Daoy (cell line): ENCODE results near the gene IL12B. TPM values are rescaled to one million over a fixed set of nuclear protein-coding genes. Genes with fewer than 3 reads are reported as not detected.
"Not testable (repeated sequence)": the region's sequence is repeated elsewhere in the genome, so short reads cannot be mapped to it uniquely, and the experiment has no call there.

Source experiments
- DNase-seq: peaks from one replicate; pipeline ENCODE4 v3.0.0-alpha.2; 2015; ENCODE audit warnings: low read depth
- total RNA-seq: library from RNA; depleted of rRNA; stranded (reverse); fragments of >200 nt; shearing (Covaris generic); gene quantifications from 2 replicates; pipeline ENCODE4 v1.2.3, GENCODE V29; 2014; rRNA removed

IL12B gene
- total RNA-seq, result 0.06 TPM in 1 of 2 replicates, not detected in the other

GRCh38 chr5:159330131-159330800, at the start of gene IL12B:
IL12B (minus strand) TSS chr5:159330487; CDS start chr5:159326782, 3,705 bp downstream.
- DNase-seq, result peak; percentile 30

- no peak for DNase-seq
Measured at GRCh38 chr5:159377653-159378052, 47.4 kb upstream of the IL12B start.

DNA sequence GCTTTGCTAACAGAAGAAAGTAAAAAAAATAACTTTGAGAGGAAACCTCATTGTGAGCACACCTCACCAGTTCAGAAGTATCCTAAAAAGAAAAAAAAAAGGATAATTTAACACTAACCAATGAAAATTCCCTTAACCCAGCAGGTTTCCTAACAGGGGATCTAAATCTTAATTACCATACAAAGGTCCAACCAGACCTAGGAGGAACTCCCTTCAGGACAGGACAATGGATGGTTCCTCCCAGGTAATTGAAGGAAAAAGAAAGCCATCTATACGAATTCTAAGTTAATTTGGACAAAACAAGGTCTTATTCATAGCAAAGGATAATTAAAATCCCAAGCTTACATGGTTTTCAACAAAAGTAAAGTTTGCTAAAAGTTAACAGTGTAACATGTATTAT, 37.6 kb upstream of the IL12B start:
- DNase-seq, result not testable (repeated sequence)

- DNase-seq, result not testable (repeated sequence)
Measured at GRCh38 chr5:159366776-159367175, 36.5 kb upstream of the IL12B start.

- no peak for DNase-seq
Measured at GRCh38 chr5:159362220-159362619, 31.9 kb upstream of the IL12B start.

DNA sequence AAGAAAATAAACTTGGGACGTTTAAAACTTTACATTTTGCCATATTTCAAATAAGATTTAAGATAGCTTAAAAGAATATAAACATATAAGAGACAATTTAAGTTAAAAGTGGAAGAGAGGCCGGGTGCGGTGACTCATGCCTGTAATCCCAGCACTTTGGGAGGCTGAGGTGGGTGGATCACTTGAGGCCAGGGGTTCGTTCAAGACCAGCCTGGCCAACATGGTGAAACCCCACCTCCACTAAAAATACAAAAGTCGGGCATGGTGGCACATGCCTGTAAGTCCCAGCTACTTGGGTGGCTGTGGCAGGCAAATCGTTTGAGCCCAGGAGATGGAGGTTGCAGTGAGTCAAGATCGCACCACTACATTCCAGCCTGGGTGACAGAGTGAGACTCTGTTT, 29.6 kb upstream of the IL12B start:
- DNase-seq, result not testable (repeated sequence)

DNA sequence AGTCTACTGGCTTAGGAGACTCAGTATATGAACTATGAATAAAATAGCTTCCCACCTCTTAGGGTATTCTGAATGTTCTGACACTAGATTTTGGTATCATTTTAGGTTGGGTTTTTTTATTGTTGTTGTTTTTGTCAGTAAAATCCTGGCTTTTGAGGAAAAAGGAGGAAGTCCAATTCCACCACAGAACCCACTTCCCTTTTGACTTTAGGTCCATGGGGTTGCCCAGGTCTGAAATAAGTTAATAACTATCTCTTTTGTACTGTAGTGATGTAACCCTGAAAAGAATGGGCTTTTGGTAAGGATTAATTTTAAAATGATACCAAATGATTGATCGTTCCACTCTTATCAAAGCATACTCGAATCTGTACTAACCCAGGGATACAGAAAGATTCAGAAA, 29.1 kb upstream of the IL12B start:
- no peak for DNase-seq

GRCh38 chr5:159353661-159354252, 23.5 kb upstream of the IL12B start:
- DNase-seq, result no peak

DNA sequence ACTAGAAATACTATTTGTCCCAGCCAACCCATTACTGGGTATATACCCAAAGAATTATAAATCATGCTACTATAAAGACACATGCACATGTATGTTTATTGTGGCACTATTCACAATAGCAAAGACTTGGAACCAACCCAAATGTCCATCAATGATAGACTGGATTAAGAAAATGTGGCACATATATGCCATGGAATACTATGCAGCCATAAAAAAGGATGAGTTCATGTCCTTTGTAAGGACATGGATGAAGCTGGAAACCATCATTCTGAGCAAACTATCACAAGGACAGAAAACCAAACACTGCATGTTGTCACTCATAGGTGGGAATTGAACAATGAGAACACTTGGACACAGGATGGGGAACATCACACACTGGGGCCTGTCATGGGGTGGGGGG, 20.4 kb upstream of the IL12B start:
- not testable (repeated sequence) for DNase-seq

DNA sequence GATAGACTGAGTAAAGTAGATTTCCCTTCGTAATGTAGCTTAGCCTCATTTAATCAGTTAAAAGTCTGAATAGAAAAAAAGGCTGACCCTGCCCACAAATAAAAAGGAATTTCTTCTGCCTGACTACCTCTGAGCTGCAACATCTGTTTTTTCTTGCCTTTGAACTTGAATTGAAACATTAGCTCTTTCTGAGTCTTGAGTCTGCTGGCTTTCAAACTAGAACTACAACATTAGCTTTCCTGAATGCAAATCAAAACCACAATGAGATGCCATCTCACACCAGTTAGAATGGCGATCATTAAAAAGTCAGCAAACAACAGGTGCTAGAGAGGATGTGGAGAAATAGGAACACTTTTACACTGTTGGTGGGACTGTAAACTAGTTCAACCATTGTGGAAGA, 19.9 kb upstream of the IL12B start:
- not testable (repeated sequence) for DNase-seq

DNA sequence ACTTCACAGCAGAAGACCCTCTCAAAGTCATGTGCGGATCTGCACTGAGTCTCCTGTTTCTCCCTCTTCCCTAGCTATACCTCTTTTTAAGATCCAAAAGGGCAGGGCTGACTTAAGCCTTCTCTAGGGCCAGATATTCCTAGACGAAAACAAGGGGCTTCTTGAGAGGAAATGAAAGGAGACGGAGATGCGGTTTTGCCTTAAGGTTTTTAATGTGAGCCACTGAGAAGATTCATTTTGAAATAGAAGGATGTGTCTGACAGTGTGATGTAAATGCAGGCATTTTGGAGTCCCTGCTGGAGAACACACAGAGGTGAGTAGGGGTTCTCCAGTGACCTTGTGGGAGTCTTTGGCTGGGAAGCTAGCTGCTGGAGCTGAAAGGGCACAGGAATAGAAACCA, 15.6 kb upstream of the IL12B start:
- no peak for DNase-seq

DNA sequence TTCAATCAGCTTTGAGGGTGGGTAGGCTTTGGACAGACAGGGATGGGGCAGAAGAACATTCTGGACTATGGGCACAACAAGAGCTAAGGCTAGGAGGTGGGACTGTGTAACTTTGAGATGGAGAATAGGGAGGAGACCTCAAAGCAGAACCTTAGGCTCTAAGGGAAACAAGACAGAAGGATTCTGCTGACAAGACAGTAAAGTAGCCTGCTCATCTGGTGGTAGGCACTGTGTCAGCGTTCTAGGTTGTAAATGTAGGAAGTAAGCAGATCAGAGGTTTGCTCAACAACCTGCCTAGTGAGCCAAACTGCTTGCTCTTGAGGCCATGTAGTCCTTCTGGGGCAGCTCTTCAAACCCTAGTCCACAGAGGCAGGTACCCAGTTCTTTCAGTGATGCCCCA, 15.0 kb upstream of the IL12B start:
- DNase-seq, result no peak

GRCh38 chr5:159343295-159344094, 13.2 kb upstream of the IL12B start:
- no peak for DNase-seq

DNA sequence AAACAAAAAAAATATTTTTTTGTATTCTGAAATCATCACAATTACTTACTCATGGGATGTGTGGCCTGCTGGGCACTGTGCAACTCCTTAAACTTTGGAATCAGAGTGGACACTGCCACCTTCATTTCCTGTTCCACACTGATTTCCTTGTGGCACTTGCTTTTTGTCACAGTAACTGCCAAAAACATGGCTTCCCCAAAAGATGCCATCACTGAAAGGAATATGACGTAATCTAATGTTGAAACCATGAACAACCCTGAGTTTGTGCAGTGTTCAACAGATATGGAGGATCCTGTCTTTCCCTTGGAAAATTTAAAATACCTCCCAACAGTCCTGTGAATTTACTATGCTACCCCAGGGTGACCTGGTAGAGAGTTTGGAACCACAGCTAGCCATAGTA, 12.6 kb upstream of the IL12B start:
- DNase-seq, result no peak

GRCh38 chr5:159341906-159342310, 11.6 kb upstream of the IL12B start:
- DNase-seq, result peak; percentile 82

DNA sequence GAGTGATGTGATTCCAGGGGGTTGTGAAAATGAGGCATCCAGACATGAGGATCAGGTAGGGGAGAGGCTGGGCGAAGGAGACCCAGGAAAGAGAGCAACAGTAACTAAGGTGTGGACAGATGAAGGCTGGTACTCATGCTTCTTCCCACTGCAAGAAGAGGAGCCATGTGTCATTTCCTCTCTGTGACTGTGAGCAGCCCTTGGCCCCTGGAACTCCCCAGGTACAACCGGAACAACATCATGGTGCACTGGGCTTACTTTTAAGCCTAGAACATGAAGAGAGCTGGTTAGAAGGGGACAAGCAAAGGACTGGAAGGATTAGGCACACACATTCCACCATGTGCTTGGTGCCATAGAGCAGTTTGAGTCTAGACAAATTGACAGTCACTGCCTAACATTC, 10.9 kb upstream of the IL12B start:
- no peak for DNase-seq

- DNase-seq, result no peak
Measured at GRCh38 chr5:159340511-159340910, 10.2 kb upstream of the IL12B start.

DNA sequence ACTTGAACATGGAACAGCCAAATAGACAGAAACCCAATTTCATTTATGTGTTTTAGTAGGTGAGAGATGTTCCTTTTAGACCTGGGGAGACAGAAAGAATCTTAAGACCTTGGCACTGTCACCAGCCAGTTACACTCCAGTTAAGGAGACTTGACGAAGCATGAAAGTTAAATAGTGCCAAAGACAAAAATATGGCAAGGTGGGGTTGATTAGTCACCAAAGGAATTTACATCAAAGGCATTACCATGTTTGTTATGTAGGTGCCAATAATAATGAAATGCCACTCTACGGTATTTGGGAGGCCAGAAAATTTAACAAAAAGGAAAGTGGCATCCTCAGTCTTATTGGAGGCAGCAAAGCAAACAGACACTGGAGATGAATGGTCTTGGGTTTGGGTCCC, 9.2 kb upstream of the IL12B start:
- no peak for DNase-seq

DNA sequence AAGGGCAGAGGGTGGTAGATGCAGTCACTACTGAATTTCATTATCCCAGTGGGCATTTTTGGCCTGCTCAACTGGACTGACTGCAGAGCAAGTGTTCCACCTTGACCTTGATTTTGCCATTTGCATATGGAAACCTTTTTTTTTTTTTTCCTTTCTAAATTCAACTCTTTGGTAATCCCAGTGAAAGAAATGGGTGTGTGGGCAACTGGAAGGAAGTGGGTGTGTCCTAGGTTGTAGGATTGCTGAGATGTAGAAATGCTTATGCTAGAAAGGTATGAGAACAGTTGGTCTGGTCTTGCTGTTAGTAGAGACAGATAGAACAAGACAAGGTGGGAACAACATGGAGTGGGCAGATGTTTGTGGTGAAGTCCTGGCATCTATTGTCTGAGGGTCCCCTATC, 7.8 kb upstream of the IL12B start:
- no peak for DNase-seq

DNA sequence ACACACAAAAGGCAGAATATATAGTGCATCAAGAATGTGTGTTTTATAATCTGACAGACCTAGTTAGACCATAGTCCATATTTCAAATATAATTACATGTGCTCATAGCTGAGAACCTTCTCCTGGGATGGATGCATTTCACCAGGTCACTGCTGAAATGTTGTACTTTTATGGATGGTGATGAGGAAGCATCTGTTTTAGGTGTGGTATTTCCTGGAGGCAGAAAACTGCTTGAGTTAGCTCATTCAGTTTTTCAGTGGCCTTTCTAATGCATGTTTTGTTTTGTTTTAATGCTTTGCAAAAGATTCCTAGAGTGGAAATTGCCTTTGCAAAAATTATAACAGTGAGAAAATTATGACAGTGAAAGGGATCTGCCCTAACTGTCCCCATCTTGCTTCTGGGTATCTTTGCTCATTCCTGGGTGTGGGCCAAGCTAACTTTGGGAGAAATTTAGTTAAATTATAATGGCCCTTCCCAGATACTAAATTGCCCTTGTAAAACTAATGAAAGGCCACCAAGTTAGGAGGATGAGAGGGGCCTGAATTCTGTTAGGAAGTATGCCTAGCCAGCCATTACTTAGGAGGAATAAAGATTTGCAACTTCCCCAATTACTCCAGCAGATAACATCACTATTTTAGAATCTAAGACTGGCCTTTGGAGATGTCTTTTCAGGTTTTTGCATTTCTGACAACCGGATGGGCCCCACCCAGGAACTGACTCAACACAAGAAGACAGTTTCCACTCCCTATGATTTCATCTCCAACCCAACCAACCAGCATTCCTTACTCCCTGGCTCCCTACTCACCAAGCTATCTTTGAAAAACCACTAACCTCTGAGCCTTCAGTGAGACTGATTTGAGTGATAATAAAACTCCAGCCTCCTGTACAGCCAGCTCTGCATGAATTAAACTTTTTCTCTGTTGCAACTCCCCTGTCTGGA, 7.0 kb upstream of the IL12B start:
- DNase-seq, result peak; percentile 72

DNA sequence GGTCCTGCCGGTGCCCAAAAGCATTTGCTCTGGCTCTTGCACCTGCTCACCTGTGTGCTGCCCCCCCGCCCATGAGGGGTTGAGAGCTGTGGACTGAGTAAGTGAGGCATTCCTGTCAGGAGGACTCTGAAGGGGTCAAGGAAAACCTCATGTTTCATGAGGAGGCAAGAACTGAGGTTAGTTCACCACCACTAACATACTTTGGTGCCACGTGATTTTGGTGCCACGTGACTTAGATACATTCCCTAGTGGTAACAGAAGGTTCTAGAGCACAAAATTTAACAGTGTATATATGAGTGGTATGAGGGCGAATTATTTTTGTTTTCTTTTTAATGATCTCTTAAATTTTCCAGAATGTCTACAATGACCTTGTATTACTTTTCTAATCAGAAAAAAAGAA, 6.3 kb upstream of the IL12B start:
- DNase-seq, result no peak

DNA sequence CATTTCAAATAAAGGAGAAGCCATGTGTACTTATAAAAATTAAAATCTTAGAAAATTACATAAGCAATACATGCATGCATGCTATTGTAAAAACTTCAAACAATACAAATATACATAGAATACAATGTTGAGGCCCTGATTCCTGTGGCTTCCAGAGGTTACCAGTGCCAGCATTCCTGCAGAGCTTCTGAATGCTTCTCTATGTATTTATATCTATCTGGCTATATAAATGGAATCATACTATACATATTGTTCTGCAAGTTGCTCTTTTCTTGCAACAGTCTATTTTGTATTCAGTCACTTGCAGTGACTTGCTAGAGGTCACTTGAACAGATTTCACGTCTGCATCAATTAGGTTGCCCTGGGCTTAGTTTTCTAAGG, 3.2 kb upstream of the IL12B start:
- DNase-seq, result no peak
